ENCODE data around the gene HP1BP3. TPM values are rescaled to one million over a fixed set of nuclear protein-coding genes. Genes with fewer than 3 reads are reported as not detected.

HP1BP3 gene
- total RNA-seq, 1 experiment from 2014 or later, result 251 TPM

DNA sequence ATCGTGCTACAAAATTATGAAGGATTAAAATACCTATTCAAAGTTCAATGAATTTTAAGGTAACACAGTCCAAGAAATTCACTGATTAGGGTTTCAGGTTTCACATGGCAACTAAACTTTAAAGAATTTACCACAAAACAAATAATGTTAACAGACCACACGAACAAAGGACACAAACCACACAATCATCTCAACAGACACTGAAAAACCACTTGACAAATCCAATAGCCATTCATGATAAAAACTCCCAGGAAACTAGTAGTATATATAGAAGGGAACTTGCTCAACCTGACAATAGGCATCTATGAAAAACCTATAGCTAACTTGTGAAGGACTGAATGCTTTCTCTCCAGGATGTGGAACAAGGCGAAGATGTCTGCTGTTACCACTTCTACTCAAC lies 33.5 kb downstream of the HP1BP3 start:
- intact Hi-C loops (cut with micrococcal nuclease; ENCODE audit: unreplicated experiment), result no loop called here
- no peaks in the 10 kb centered on the region for H3K4me1 ChIP-seq (replicated peaks; ENCODE audit: insufficient read depth)
- no peak for TF ChIP-seq EZH2 (IDR thresholded peaks at IDR 0.05; ENCODE audit: low read depth)
- H3K4me2 ChIP-seq, result no peak overlapping the region
- H3K9me2 ChIP-seq (ENCODE audit: insufficient read depth), result no peaks in the 10 kb centered on the region
- H3K4me3 ChIP-seq, result no peak overlapping the region
- H4K20me1 ChIP-seq (ENCODE audit: insufficient read depth), result peaks cover 6% of the 10 kb centered on the region; the same call in 1 of the 2 replicates
- no peaks in the 10 kb centered on the region for H3K79me2 ChIP-seq (ENCODE audit: low read depth)
- H3F3A ChIP-seq (ENCODE audit: insufficient read depth, low read depth), result no peaks in the 10 kb centered on the region
- H3K27me3 ChIP-seq (ENCODE audit: insufficient read depth, low read depth), result no peaks in the 10 kb centered on the region
- no peak overlapping the region for H3K27ac ChIP-seq
- no peaks in the 10 kb centered on the region for H3K9me3 ChIP-seq (ENCODE audit: insufficient read depth, low read depth)
- ChIA-PET POLR2A (ENCODE audit: unreplicated experiment) (no interaction called here), CTCF (no interaction called here)
- no peak for DNase-seq
- no peak overlapping the region for H2AFZ ChIP-seq
- peaks cover 9% of the 10 kb centered on the region; the same call in 1 of the 2 replicates for H3K36me3 ChIP-seq (ENCODE audit: low read depth)
- no TSS peak for BruUV-seq (replicated peaks)

DNA sequence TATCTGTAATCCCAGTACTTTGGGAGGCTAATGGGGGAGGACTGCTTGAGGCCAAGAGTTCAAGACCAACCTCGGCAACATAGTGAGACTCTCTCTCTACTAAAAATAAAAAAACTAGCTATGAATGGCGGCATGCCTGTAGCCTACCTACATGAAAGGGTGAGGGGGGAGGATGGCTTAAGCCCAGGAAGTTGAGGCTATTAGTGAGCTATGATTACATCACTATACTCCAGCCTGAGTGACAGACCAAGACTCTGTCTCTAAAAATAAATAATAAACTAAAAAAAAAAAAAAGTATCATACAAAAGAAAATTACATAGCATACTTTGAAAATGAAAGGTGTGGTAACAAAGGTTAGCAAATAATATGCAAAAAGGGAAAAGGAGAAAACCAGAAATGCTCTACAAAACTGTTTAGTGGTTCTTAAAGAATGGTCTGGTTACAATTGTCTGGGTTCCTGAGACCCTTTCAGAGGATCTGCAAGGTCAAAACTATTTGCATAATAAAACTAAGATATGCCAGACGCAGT lies 35.6 kb downstream of the HP1BP3 start:
- H4K20me1 ChIP-seq (ENCODE audit: insufficient read depth), result peaks cover 6% of the 10 kb centered on the region; the same call in 1 of the 2 replicates
- BruUV-seq (replicated peaks), result no TSS peak
- H3K4me2 ChIP-seq, result no peak overlapping the region
- H3K36me3 ChIP-seq (ENCODE audit: low read depth), result peaks cover 9% of the 10 kb centered on the region; the same call in 1 of the 2 replicates
- no peaks in the 10 kb centered on the region for H3K4me1 ChIP-seq (replicated peaks; ENCODE audit: insufficient read depth)
- intact Hi-C loops (cut with micrococcal nuclease; ENCODE audit: unreplicated experiment), result no loop called here
- no peak for TF ChIP-seq EZH2 (IDR thresholded peaks at IDR 0.05; ENCODE audit: low read depth)
- TF ChIP-seq, protein P1, sequence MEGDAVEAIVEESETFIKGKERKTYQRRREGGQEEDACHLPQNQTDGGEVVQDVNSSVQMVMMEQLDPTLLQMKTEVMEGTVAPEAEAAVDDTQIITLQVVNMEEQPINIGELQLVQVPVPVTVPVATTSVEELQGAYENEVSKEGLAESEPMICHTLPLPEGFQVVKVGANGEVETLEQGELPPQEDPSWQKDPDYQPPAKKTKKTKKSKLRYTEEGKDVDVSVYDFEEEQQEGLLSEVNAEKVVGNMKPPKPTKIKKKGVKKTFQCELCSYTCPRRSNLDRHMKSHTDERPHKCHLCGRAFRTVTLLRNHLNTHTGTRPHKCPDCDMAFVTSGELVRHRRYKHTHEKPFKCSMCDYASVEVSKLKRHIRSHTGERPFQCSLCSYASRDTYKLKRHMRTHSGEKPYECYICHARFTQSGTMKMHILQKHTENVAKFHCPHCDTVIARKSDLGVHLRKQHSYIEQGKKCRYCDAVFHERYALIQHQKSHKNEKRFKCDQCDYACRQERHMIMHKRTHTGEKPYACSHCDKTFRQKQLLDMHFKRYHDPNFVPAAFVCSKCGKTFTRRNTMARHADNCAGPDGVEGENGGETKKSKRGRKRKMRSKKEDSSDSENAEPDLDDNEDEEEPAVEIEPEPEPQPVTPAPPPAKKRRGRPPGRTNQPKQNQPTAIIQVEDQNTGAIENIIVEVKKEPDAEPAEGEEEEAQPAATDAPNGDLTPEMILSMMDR (conservative IDR thresholded peaks at IDR 0.05), result no peak
- no peaks in the 10 kb centered on the region for H3K9me3 ChIP-seq (ENCODE audit: insufficient read depth, low read depth)
- ChIA-PET CTCF (interaction anchor here (0.6 kb wide), 1 partner anchor 251 kb away, joined by 3 read pairs; no protein-coding TSS in a partner anchor), POLR2A (ENCODE audit: unreplicated experiment) (interaction anchor here (0.6 kb wide), 1 partner anchor 689 kb away, joined by 5 read pairs; no protein-coding TSS in a partner anchor)
- H3K79me2 ChIP-seq (ENCODE audit: low read depth), result no peaks in the 10 kb centered on the region
- no peaks in the 10 kb centered on the region for H3K27me3 ChIP-seq (ENCODE audit: insufficient read depth, low read depth)
- no peak overlapping the region for H2AFZ ChIP-seq
- no peak for DNase-seq
- H3K4me3 ChIP-seq, result no peak overlapping the region
- H3K27ac ChIP-seq, result no peak overlapping the region
- no peaks in the 10 kb centered on the region for H3F3A ChIP-seq (ENCODE audit: insufficient read depth, low read depth)
- no peaks in the 10 kb centered on the region for H3K9me2 ChIP-seq (ENCODE audit: insufficient read depth)

DNA sequence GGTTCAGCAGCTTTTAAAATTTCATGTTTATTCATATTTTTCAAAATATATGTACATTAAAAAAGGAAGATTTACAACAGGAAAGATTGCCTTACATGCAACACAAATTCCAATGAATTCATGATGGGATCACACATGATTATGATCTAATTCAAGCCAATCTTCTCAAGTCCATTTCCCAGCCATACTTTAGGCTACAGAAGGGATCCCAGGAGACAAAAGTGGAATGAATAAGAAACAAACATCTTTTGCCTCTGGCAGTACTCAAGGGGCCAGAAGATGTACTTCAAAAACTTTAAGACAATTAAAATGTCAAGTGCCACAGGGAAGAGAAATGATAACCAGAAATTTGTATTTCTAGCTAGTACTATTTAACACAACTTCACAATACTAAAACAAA lies 44.4 kb downstream of the HP1BP3 start:
- no peak for DNase-seq
- no peaks in the 10 kb centered on the region for H3K9me3 ChIP-seq (ENCODE audit: insufficient read depth, low read depth)
- BruUV-seq (replicated peaks), result no TSS peak
- TF ChIP-seq, protein P1 (conservative IDR thresholded peaks at IDR 0.05), result no peak
- no peak for TF ChIP-seq EZH2 (IDR thresholded peaks at IDR 0.05; ENCODE audit: low read depth)
- ChIA-PET POLR2A (ENCODE audit: unreplicated experiment) (no interaction called here), CTCF (no interaction called here)
- no peak overlapping the region for H3K4me2 ChIP-seq
- H3K4me3 ChIP-seq, result no peak overlapping the region
- no peaks in the 10 kb centered on the region for H3K27me3 ChIP-seq (ENCODE audit: insufficient read depth, low read depth)
- no peaks in the 10 kb centered on the region for H3K9me2 ChIP-seq (ENCODE audit: insufficient read depth)
- intact Hi-C loops (cut with micrococcal nuclease; ENCODE audit: unreplicated experiment), result no loop called here
- peaks cover 13% of the 10 kb centered on the region; the same call in 1 of the 2 replicates for H3F3A ChIP-seq (ENCODE audit: insufficient read depth, low read depth)
- H3K27ac ChIP-seq, result no peak overlapping the region
- H2AFZ ChIP-seq, result no peak overlapping the region
- no peaks in the 10 kb centered on the region for H3K4me1 ChIP-seq (replicated peaks; ENCODE audit: insufficient read depth)
- H3K79me2 ChIP-seq (ENCODE audit: low read depth), result no peaks in the 10 kb centered on the region
- no peaks in the 10 kb centered on the region for H4K20me1 ChIP-seq (ENCODE audit: insufficient read depth)
- peaks cover 7% of the 10 kb centered on the region; the same call in 1 of the 2 replicates for H3K36me3 ChIP-seq (ENCODE audit: low read depth)

DNA sequence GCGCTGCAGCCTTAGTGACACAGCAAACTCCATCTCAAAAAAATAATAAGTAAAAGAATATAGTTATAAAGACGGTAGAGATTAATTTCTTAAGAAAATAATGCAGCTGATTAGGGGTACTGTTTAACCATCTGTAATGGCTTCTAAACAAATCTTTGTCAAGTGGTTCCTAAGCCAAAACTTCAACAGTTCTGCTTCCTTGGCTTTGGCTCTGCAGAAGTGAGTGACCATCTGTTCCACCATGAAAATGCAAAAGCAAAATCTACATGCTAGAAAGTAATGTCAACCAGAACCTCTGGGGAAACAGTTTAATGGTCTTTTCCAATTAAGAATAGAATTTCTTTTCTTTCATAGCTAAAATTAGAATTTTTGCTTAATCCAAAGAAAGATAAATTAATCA lies 46.3 kb downstream of the HP1BP3 start:
- ChIA-PET CTCF (no interaction called here), POLR2A (ENCODE audit: unreplicated experiment) (no interaction called here)
- Histone ChIP-seq H3K79me2 (ENCODE audit: low read depth) (no peaks in the 10 kb centered on the region), H3K36me3 (ENCODE audit: low read depth) (peaks cover 7% of the 10 kb centered on the region; the same call in 1 of the 2 replicates), H3K4me3 (no peak overlapping the region), H3K9me2 (ENCODE audit: insufficient read depth) (no peaks in the 10 kb centered on the region), H4K20me1 (ENCODE audit: insufficient read depth) (no peaks in the 10 kb centered on the region), H3K4me1 (replicated peaks; ENCODE audit: insufficient read depth) (no peaks in the 10 kb centered on the region), H3K4me2 (no peak overlapping the region), H3K27me3 (ENCODE audit: insufficient read depth, low read depth) (no peaks in the 10 kb centered on the region), H3K27ac (no peak overlapping the region), H3F3A (ENCODE audit: insufficient read depth, low read depth) (peaks cover 13% of the 10 kb centered on the region; the same call in 1 of the 2 replicates), H2AFZ (no peak overlapping the region), H3K9me3 (ENCODE audit: insufficient read depth, low read depth) (no peaks in the 10 kb centered on the region)
- TF ChIP-seq EZH2 (IDR thresholded peaks at IDR 0.05; ENCODE audit: low read depth), result no peak
- TF ChIP-seq, protein P1 (conservative IDR thresholded peaks at IDR 0.05), result no peak
- DNase-seq, result no peak
- intact Hi-C loops (cut with micrococcal nuclease; ENCODE audit: unreplicated experiment), result no loop called here
- BruUV-seq (replicated peaks), result no TSS peak

All from PC-9 (cell line).